HPDE6-E6E7 (cell line): ENCODE measurements around the gene HSPBP1.

Source experiments
- DNase-seq: peaks from one replicate; pipeline ENCODE4 v3.0.0; 2011; ENCODE audit warnings: missing footprints; ENCODE audit errors: extremely low spot score

Gene HSPBP1

GRCh38 chr19:55216461-55217198 is 63.3 kb downstream of the HSPBP1 start:
- peak; percentile 99 for DNase-seq

DNA sequence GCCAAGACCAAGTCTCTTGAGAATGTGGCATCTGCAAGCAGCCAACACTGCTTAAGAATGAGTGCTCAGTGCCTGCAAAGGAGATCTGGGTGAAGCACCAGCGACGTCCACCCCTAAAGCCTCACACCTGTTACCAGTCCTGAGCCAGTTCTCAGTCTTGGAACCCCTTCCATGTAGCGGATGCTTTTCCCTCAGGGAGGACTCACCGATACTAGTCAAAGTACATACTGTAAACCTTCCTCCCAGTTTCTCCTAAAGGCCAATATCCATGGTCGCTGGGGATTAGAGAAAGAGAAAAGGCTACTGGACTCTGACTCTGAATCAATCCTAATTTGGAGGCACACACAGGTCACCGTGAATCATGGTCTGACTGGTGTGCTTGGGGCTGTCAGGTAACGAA is 66.4 kb downstream of the HSPBP1 start:
- DNase-seq = no peak

GRCh38 chr19:55212447-55212846 is 67.5 kb downstream of the HSPBP1 start:
- DNase-seq = no peak
